DND-41 (cell line): Measurements from ENCODE around the gene LILRA5.

ENCODE experiments used
- CTCF ChIP-seq: IDR thresholded peaks from 2 replicates; pipeline ENCODE4 v1.5.1; 2012; ENCODE audit warnings: borderline replicate concordance, low read length, moderate library complexity, mild to moderate bottlenecking; ENCODE audit not compliant: poor library complexity, severe bottlenecking; ENCODE audit errors: extremely low read depth
- EZH2 ChIP-seq: IDR thresholded peaks from 3 replicates; pipeline ENCODE4 v1.6.1; 2012; ENCODE audit warnings: borderline replicate concordance, low read depth, mild to moderate bottlenecking, moderate library complexity, low read length, inconsistent platforms; ENCODE audit not compliant: severe bottlenecking

- TF ChIP-seq CTCF: no peak
- no peak for TF ChIP-seq EZH2
Observed at GRCh38 chr19:54335979-54336892, 23.3 kb upstream of the LILRA5 start.
